HG02885 (cell line): Measurements from ENCODE around the gene NPAS2.

Source experiments
- ATAC-seq: cut with Tn5 transposase; IDR thresholded peaks from one replicate; pipeline ENCODE4 v1.9.1; 2021; ENCODE audit warnings: mild to moderate bottlenecking; ENCODE audit not compliant: unreplicated experiment, poor library complexity

Gene NPAS2

GRCh38 chr2:100895934-100896685, 76.2 kb downstream of the NPAS2 start:
- ATAC-seq, result no peak

GRCh38 chr2:100898035-100898665, 78.2 kb downstream of the NPAS2 start:
- ATAC-seq, result no peak

- no peak for ATAC-seq
These were observed 80.3 kb downstream of the NPAS2 start for GRCh38 chr2:100900156-100900795.

GRCh38 chr2:100902817-100903405, 83.0 kb downstream of the NPAS2 start:
- ATAC-seq, result no peak

GRCh38 chr2:100903534-100904258, 83.8 kb downstream of the NPAS2 start:
- no peak for ATAC-seq

- no peak for ATAC-seq
These were observed 85.3 kb downstream of the NPAS2 start for GRCh38 chr2:100905132-100905805.

GRCh38 chr2:100906131-100906530, 86.2 kb downstream of the NPAS2 start:
- ATAC-seq, result no peak

- no peak for ATAC-seq
These were observed 86.7 kb downstream of the NPAS2 start for GRCh38 chr2:100906679-100907078.

- no peak for ATAC-seq
These were observed 87.9 kb downstream of the NPAS2 start for GRCh38 chr2:100907832-100908231.

GRCh38 chr2:100909534-100910081, 89.7 kb downstream of the NPAS2 start:
- ATAC-seq, result no peak

GRCh38 chr2:100910111-100910510, 90.2 kb downstream of the NPAS2 start:
- ATAC-seq, result no peak

GRCh38 chr2:100919316-100919715, 99.4 kb downstream of the NPAS2 start:
- ATAC-seq, result no peak

- ATAC-seq, result no peak
These were observed 101.8 kb downstream of the NPAS2 start for GRCh38 chr2:100921685-100922161.

GRCh38 chr2:100923461-100924060, 103.6 kb downstream of the NPAS2 start:
- no peak for ATAC-seq

GRCh38 chr2:100924122-100924519, 104.2 kb downstream of the NPAS2 start:
- no peak for ATAC-seq

GRCh38 chr2:100924520-100925451, 104.8 kb downstream of the NPAS2 start:
- no peak for ATAC-seq

GRCh38 chr2:100928235-100928634, 108.3 kb downstream of the NPAS2 start:
- no peak for ATAC-seq

- no peak for ATAC-seq
These were observed 109.2 kb downstream of the NPAS2 start for GRCh38 chr2:100929147-100929546.
